IMR-90 (cell line): ENCODE data around the gene EGFR. TPM values are rescaled to one million over a fixed set of nuclear protein-coding genes. Genes with fewer than 3 reads are reported as not detected.

Experiments used
- ATAC-seq: fragments of 200-7000 bp; cut with Tn5 transposase; 2 replicates; pipeline ENCODE4 v1.9.1; 2020; ENCODE audit warnings: low read depth, mild to moderate bottlenecking, moderate library complexity
- BruUV-seq: library from RNA; stranded (reverse); fragments of 400-500 nt; replicated peaks from 2 replicates; lab custom pipeline; 2021; lab: Mats Ljungman, UMichigan
- CTCF ChIA-PET: fragments of 300-600 bp; formaldehyde crosslinking; extraction: SDS; loops from one replicate; lab custom pipeline; 2021; ENCODE audit warnings: antibody characterized with exemption; lab: Yijun Ruan, JAX
- POLR2A ChIA-PET: fragments of 300-600 bp; sonication (Branson Sonifier 250); formaldehyde crosslinking; loops from one replicate; lab custom pipeline; 2022; ENCODE audit warnings: antibody characterized with exemption; ENCODE audit not compliant: unreplicated experiment; lab: Charles Lee
- DNase-seq: peaks from one replicate; pipeline ENCODE4 v3.0.0; 2013
- H2AFZ ChIP-seq: replicated peaks from 2 replicates; pipeline ENCODE3; 2013; ENCODE audit warnings: low read length, mild to moderate bottlenecking; ENCODE audit not compliant: poor library complexity
- H2AK5ac ChIP-seq: 2 replicates; pipeline ENCODE4 v1.6.1; 2013; ENCODE audit warnings: low read depth, low read length, inconsistent platforms
- H2AK9ac ChIP-seq: replicated peaks from 2 replicates; pipeline ENCODE3; 2013; ENCODE audit warnings: mild to moderate bottlenecking, low read depth, low read length, moderate library complexity; ENCODE audit not compliant: poor library complexity
- H2BK120ac ChIP-seq: 2 replicates; pipeline ENCODE4 v1.6.1; 2013; ENCODE audit warnings: low read depth, low read length, inconsistent platforms
- H2BK15ac ChIP-seq: 3 replicates; pipeline ENCODE4 v1.6.1; 2013; ENCODE audit warnings: low read depth, low read length, inconsistent platforms
- H2BK20ac ChIP-seq: 2 replicates; pipeline ENCODE4 v1.6.1; 2013; ENCODE audit warnings: low read depth, mild to moderate bottlenecking, inconsistent platforms, low read length, moderate library complexity
- H2BK5ac ChIP-seq: 2 replicates; pipeline ENCODE4 v1.6.1; 2013; ENCODE audit warnings: mild to moderate bottlenecking, low read depth, low read length, inconsistent platforms; ENCODE audit not compliant: poor library complexity, severe bottlenecking
- H3K14ac ChIP-seq: replicated peaks from 2 replicates; pipeline ENCODE4 v1.6.1; 2013; ENCODE audit warnings: low read depth, low read length, inconsistent platforms
- H3K18ac ChIP-seq: 2 replicates; pipeline ENCODE4 v1.6.1; 2013; ENCODE audit warnings: low read depth, low read length, control low read depth
- H3K23ac ChIP-seq: 2 replicates; pipeline ENCODE4 v1.6.1; 2013; ENCODE audit warnings: low read depth, low read length, inconsistent platforms
- H3K27ac ChIP-seq: 2 replicates; pipeline ENCODE4 v1.5.1; 2013; ENCODE audit warnings: mild to moderate bottlenecking, control low read depth, low read length; ENCODE audit not compliant: insufficient read depth
- H3K27me3 ChIP-seq: 2 replicates; pipeline ENCODE4 v1.6.1; 2013; ENCODE audit warnings: low read length; ENCODE audit not compliant: control insufficient read depth, insufficient read depth
- H3K36me3 ChIP-seq: 2 replicates; pipeline ENCODE4 v1.6.1; 2013; ENCODE audit warnings: low read length, mixed read lengths; ENCODE audit not compliant: control insufficient read depth, insufficient read depth
- H3K4ac ChIP-seq: 2 replicates; pipeline ENCODE4 v1.6.1; 2013; ENCODE audit warnings: low read depth, low read length, inconsistent platforms
- H3K4me1 ChIP-seq: 2 replicates; pipeline ENCODE4 v1.6.1; 2013; ENCODE audit warnings: low read length, mixed read lengths; ENCODE audit not compliant: control insufficient read depth, insufficient read depth
- H3K4me2 ChIP-seq: 2 replicates; pipeline ENCODE4 v1.6.1; 2013; ENCODE audit warnings: low read depth, mild to moderate bottlenecking, control low read depth, low read length, moderate library complexity
- H3K4me3 ChIP-seq: 2 replicates; pipeline ENCODE4 v1.5.1; 2013; ENCODE audit warnings: low read depth, mild to moderate bottlenecking, control low read depth, low read length, moderate library complexity; ENCODE audit not compliant: insufficient read depth
- H3K56ac ChIP-seq: 2 replicates; pipeline ENCODE4 v1.6.1; 2013; ENCODE audit warnings: low read length, inconsistent platforms; ENCODE audit not compliant: insufficient read depth; ENCODE audit errors: extremely low read depth
- H3K79me1 ChIP-seq, 2 experiments: 2 replicates each; pipeline ENCODE4 v1.6.1; 2013; ENCODE audit warnings: low read length in 2 of 2, inconsistent platforms in 1 of 2, low read depth in 1 of 2
- H3K9ac ChIP-seq: 2 replicates; pipeline ENCODE4 v1.6.1; 2013; ENCODE audit warnings: low read depth, low read length, control low read depth
- H3K9me1 ChIP-seq: 2 replicates; pipeline ENCODE4 v1.6.1; 2013; ENCODE audit warnings: low read length, inconsistent platforms; ENCODE audit not compliant: insufficient read depth
- H3K9me3 ChIP-seq: 2 replicates; pipeline ENCODE4 v1.6.1; 2013; ENCODE audit warnings: low read length; ENCODE audit not compliant: control insufficient read depth, insufficient read depth
- H4K20me1 ChIP-seq: 2 replicates; pipeline ENCODE4 v1.6.1; 2013; ENCODE audit warnings: low read length, inconsistent platforms; ENCODE audit not compliant: insufficient read depth
- H4K5ac ChIP-seq: 2 replicates; pipeline ENCODE4 v1.6.1; 2013; ENCODE audit warnings: mild to moderate bottlenecking, low read depth, low read length, control low read depth
- H4K8ac ChIP-seq, 2 experiments: 2 replicates each; pipeline ENCODE4 v1.6.1; 2013; ENCODE audit warnings: low read depth in 2 of 2, low read length in 2 of 2, control low read depth in 1 of 2, inconsistent platforms in 1 of 2
- H4K91ac ChIP-seq: 2 replicates; pipeline ENCODE4 v1.6.1; 2013; ENCODE audit warnings: low read depth, low read length, inconsistent platforms; ENCODE audit not compliant: insufficient read depth
- BHLHE40 ChIP-seq: fragments of 150-350 bp; IDR thresholded peaks from 2 replicates; pipeline ENCODE4 v1.6.1; 2016; ENCODE audit warnings: mild to moderate bottlenecking, low read depth, low read length
- CEBPB ChIP-seq: IDR thresholded peaks from 2 replicates; pipeline ENCODE4 v1.6.1; 2012; ENCODE audit warnings: low read depth, low read length, improper control_type of control experiment
- FOS ChIP-seq: fragments of 150-350 bp; IDR thresholded peaks from 2 replicates; pipeline ENCODE4 v1.6.1; 2016; ENCODE audit warnings: low read depth, low read length
- MAZ ChIP-seq: IDR thresholded peaks from 2 replicates; pipeline ENCODE4 v1.6.1; 2012; ENCODE audit warnings: low read depth, mild to moderate bottlenecking, low read length, improper control_type of control experiment, moderate library complexity, borderline replicate concordance
- MXI1 ChIP-seq: IDR thresholded peaks from 2 replicates; pipeline ENCODE4 v1.6.1; 2012; ENCODE audit warnings: low read depth, mild to moderate bottlenecking, low read length, moderate library complexity, borderline replicate concordance
- NFE2L2 ChIP-seq: fragments of 150-350 bp; IDR thresholded peaks from 2 replicates; pipeline ENCODE4 v1.6.1; 2016; ENCODE audit warnings: low read depth, mild to moderate bottlenecking, low read length
- POLR2A ChIP-seq: IDR thresholded peaks from 2 replicates; pipeline ENCODE4 v1.6.1; 2012; ENCODE audit warnings: mild to moderate bottlenecking, low read depth, low read length
- RCOR1 ChIP-seq: IDR thresholded peaks from 2 replicates; pipeline ENCODE4 v1.6.1; 2012; ENCODE audit warnings: mild to moderate bottlenecking, low read length, improper control_type of control experiment; ENCODE audit not compliant: insufficient replicate concordance
- RFX5 ChIP-seq: IDR thresholded peaks from 2 replicates; pipeline ENCODE4 v1.8.0; 2012; ENCODE audit warnings: low read depth, mild to moderate bottlenecking, low read length, moderate library complexity
- SMC3 ChIP-seq: fragments of 150-350 bp; IDR thresholded peaks from 2 replicates; pipeline ENCODE4 v1.6.1; 2016; ENCODE audit warnings: low read depth, mild to moderate bottlenecking, antibody characterized with exemption, low read length, moderate library complexity
- WGBS, 2 experiments: methylation state at CpG; one replicate each; pipeline versions ENCODE4 v1.1.5 to v1.1.7; 2013; ENCODE audit warnings: missing lambda C conversion rate in 2 of 2; ENCODE audit not compliant: insufficient read length in 1 of 2; ENCODE audit errors: extremely low coverage in 2 of 2; 5-methylcytosine and 5-hydroxymethylcytosine counted together
- dilution Hi-C: fragments of 300-500 bp; cut with HindIII; formaldehyde crosslinking; loops from one replicate; pipeline ENCODE4 v1.14.3; 2018; ENCODE audit warnings: low sequenced_read_pairs; ENCODE audit not compliant: unreplicated experiment
- in situ Hi-C: fragments of 300-500 bp; cut with MboI; formaldehyde crosslinking; loops from 3 replicates; pipeline ENCODE4 v1.14.3; 2019; ENCODE audit warnings: low sequenced_read_pairs, inconsistent platforms, mixed read lengths
- intact Hi-C: fragments of 100-400 bp; cut with micrococcal nuclease; formaldehyde crosslinking; loops from 2 replicates; pipeline ENCODE4 v1.10.0; 2022
- polyA plus RNA-seq, 3 experiments: library from polyadenylated mRNA; depleted of rRNA; stranded (reverse); fragments of >200 nt; gene quantifications; 2 replicates each; pipeline ENCODE4 v1.2.3, GENCODE V29; 2012; ENCODE audit warnings: low replicate concordance in 1 of 3
- total RNA-seq: library from RNA; depleted of rRNA; stranded (reverse); fragments of >200 nt; gene quantifications from 2 replicates; pipeline ENCODE4 v1.2.3, GENCODE V29; 2012
- TF ChIP-seq, protein P1 (sequence below): conservative IDR thresholded peaks from 2 replicates; pipeline ENCODE4 v1.5.1; 2012; ENCODE audit warnings: mild to moderate bottlenecking, low read depth, low read length, improper control_type of control experiment

EGFR gene
- total and polyA plus RNA-seq, 2 of the 4 experiments (the other 2 are of a cell fraction): 36.9 to 60.4 TPM

- TF ChIP-seq, protein P1, sequence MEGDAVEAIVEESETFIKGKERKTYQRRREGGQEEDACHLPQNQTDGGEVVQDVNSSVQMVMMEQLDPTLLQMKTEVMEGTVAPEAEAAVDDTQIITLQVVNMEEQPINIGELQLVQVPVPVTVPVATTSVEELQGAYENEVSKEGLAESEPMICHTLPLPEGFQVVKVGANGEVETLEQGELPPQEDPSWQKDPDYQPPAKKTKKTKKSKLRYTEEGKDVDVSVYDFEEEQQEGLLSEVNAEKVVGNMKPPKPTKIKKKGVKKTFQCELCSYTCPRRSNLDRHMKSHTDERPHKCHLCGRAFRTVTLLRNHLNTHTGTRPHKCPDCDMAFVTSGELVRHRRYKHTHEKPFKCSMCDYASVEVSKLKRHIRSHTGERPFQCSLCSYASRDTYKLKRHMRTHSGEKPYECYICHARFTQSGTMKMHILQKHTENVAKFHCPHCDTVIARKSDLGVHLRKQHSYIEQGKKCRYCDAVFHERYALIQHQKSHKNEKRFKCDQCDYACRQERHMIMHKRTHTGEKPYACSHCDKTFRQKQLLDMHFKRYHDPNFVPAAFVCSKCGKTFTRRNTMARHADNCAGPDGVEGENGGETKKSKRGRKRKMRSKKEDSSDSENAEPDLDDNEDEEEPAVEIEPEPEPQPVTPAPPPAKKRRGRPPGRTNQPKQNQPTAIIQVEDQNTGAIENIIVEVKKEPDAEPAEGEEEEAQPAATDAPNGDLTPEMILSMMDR: no peak
- no peak for TF ChIP-seq BHLHE40
- no peak for TF ChIP-seq POLR2A
- TF ChIP-seq RFX5: no peak
Measured at GRCh38 chr7:54996391-54996790, 22.4 kb upstream of the EGFR start (continued).

DNA sequence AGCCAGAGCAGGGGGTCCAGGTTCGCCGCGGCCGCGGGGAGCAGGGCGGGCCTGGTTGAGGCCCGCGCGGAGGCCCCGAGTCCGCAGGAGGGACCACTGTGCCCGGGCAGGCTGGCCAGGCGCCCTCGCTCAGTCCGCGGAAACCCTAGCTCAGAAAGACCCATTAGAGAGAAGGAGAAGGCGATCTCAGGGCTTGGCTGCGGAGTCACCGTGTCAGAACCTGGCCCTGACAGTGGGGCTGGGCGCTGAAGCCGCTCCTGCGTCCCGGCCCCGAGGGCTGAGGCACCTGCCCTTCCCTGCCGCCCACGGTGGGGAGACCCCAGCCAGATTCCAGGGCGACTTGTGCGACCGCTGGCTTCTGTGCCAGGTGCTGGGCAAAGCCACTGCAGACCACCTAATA, 14.2 kb upstream of the EGFR start:
- Histone ChIP-seq H3K4me2 (no peak overlapping the region), H3K4ac (no peak overlapping the region), H4K5ac (no peak overlapping the region), H3K4me1 (no peaks in the 10 kb centered on the region), H4K20me1 (no peaks in the 10 kb centered on the region), H3K18ac (no peak overlapping the region), H3K79me1 (no peaks in the 10 kb centered on the region), H2BK5ac (no peak overlapping the region), H2AK5ac (no peak overlapping the region), H3K9me3 (no peaks in the 10 kb centered on the region), H2BK120ac (no peak overlapping the region), H3K23ac (no peak overlapping the region), H3K4me3 (no peak overlapping the region), H2BK20ac (no peak overlapping the region), H2AFZ (no peak overlapping the region), H2AK9ac (no peak overlapping the region), H3K9ac (no peak overlapping the region), H3K27me3 (no peaks in the 10 kb centered on the region), H3K56ac (no peak overlapping the region), H4K8ac (no peak overlapping the region), H3K36me3 (no peaks in the 10 kb centered on the region), H3K14ac (no peak overlapping the region), H2BK15ac (no peak overlapping the region), H3K9me1 (no peaks in the 10 kb centered on the region), H3K27ac (no peak overlapping the region), H4K91ac (no peak overlapping the region)
- dilution Hi-C loops (no loop called here), in situ Hi-C loops (no loop called here), intact Hi-C loops (no loop called here)
- DNase-seq: no peak
- TF ChIP-seq POLR2A (no peak), NFE2L2 (no peak), RCOR1 (no peak), FOS (no peak), SMC3 (no peak), MAZ (no peak), CEBPB (no peak), MXI1 (no peak), BHLHE40 (no peak), RFX5 (no peak)
- 90% methylated on average over 26 of the region's 29 CpGs; no CpG with 5 or more reads in 1 of the 2 experiments for WGBS, 2 experiments
- ChIA-PET POLR2A (no interaction called here), CTCF (no interaction called here)
- ATAC-seq: no peak
- BruUV-seq: no TSS peak
